ENCODE results near the gene NIPBL.

Gene NIPBL

GRCh38 chr5:37039824-37040223 lies 163.3 kb downstream of the NIPBL start:
- H3K36me3 Mint-ChIP-seq (ENCODE audit: low read depth) = peaks cover 40% of the 10 kb centered on the region
- H3K9me3 Mint-ChIP-seq = no peaks in the 10 kb centered on the region
- H3K4me1 Mint-ChIP-seq = peaks cover 5% of the 10 kb centered on the region
- H3K4me3 Mint-ChIP-seq = no peak overlapping the region
- TF ChIP-seq, protein P1, sequence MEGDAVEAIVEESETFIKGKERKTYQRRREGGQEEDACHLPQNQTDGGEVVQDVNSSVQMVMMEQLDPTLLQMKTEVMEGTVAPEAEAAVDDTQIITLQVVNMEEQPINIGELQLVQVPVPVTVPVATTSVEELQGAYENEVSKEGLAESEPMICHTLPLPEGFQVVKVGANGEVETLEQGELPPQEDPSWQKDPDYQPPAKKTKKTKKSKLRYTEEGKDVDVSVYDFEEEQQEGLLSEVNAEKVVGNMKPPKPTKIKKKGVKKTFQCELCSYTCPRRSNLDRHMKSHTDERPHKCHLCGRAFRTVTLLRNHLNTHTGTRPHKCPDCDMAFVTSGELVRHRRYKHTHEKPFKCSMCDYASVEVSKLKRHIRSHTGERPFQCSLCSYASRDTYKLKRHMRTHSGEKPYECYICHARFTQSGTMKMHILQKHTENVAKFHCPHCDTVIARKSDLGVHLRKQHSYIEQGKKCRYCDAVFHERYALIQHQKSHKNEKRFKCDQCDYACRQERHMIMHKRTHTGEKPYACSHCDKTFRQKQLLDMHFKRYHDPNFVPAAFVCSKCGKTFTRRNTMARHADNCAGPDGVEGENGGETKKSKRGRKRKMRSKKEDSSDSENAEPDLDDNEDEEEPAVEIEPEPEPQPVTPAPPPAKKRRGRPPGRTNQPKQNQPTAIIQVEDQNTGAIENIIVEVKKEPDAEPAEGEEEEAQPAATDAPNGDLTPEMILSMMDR (IDR thresholded peaks at IDR 0.05; ENCODE audit: unreplicated experiment in 3 of 3) = no peak
- H3K27ac Mint-ChIP-seq = no peak overlapping the region
- no peaks in the 10 kb centered on the region for H3K27me3 Mint-ChIP-seq (ENCODE audit: low read depth)

DNA sequence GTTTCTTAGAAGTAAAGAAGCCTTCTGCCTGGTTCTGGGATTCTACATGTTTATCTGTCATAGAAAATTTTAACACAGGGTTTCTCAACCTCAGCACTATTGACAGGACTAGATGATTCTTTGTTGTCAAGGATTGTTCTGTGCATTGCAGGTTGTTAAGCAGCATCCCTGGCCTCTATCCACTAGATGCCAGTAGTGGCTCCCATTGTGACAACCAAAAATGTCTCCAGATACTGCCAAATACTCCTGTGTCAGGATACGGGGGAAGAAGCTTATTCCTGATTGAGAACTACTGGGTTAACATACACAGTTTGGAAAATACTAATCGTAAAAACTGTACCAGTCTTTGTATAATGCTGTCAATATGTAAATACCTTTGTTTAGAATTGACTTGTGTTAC lies 167.1 kb downstream of the NIPBL start:
- TF ChIP-seq, protein P1 (IDR thresholded peaks at IDR 0.05; ENCODE audit: unreplicated experiment in 3 of 3) = no peak
- no peak overlapping the region for H3K4me3 Mint-ChIP-seq
- H3K27me3 Mint-ChIP-seq (ENCODE audit: low read depth) = no peaks in the 10 kb centered on the region
- H3K4me1 Mint-ChIP-seq = no peaks in the 10 kb centered on the region
- no peak overlapping the region for H3K27ac Mint-ChIP-seq
- H3K36me3 Mint-ChIP-seq (ENCODE audit: low read depth) = peaks cover 47% of the 10 kb centered on the region
- H3K9me3 Mint-ChIP-seq = no peaks in the 10 kb centered on the region

- Mint-ChIP-seq H3K4me3 (no peak overlapping the region), H3K27me3 (ENCODE audit: low read depth) (no peaks in the 10 kb centered on the region), H3K4me1 (no peaks in the 10 kb centered on the region), H3K9me3 (no peaks in the 10 kb centered on the region), H3K36me3 (ENCODE audit: low read depth) (peaks cover 51% of the 10 kb centered on the region), H3K27ac (no peak overlapping the region)
- TF ChIP-seq, protein P1 (IDR thresholded peaks at IDR 0.05; ENCODE audit: unreplicated experiment in 3 of 3) = no peak
These were observed 167.6 kb downstream of the NIPBL start for GRCh38 chr5:37044120-37044519.

- no peaks in the 10 kb centered on the region for H3K27me3 Mint-ChIP-seq (ENCODE audit: low read depth)
- peaks cover 59% of the 10 kb centered on the region for H3K36me3 Mint-ChIP-seq (ENCODE audit: low read depth)
- H3K4me3 Mint-ChIP-seq = no peak overlapping the region
- TF ChIP-seq, protein P1 (IDR thresholded peaks at IDR 0.05; ENCODE audit: unreplicated experiment in 3 of 3) = no peak
- no peaks in the 10 kb centered on the region for H3K4me1 Mint-ChIP-seq
- no peaks in the 10 kb centered on the region for H3K9me3 Mint-ChIP-seq
- H3K27ac Mint-ChIP-seq = no peak overlapping the region
These were observed 169.1 kb downstream of the NIPBL start for GRCh38 chr5:37045703-37046102.

DNA sequence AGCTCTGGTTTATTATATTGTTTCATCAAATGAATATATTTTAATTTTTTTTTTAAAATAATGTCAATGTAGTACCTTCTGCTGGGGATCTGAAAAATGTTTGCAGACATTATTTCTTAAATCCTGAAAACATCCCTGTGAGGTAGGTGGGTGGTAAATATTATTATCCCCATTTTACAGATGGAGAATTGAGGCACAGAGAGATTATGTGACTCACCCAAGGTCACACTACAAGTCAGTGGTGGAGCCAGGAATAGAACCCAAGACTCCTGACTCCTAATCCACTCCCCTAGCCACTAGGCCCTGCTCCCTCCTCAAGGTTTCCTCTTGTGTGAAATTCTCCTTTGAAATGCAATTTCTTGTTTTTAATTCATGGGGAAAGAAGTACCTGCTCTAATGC lies 171.4 kb downstream of the NIPBL start:
- no peaks in the 10 kb centered on the region for H3K4me1 Mint-ChIP-seq
- no peak overlapping the region for H3K4me3 Mint-ChIP-seq
- no peaks in the 10 kb centered on the region for H3K27me3 Mint-ChIP-seq (ENCODE audit: low read depth)
- no peaks in the 10 kb centered on the region for H3K9me3 Mint-ChIP-seq
- TF ChIP-seq, protein P1 (IDR thresholded peaks at IDR 0.05; ENCODE audit: unreplicated experiment in 3 of 3) = no peak
- peaks cover 66% of the 10 kb centered on the region for H3K36me3 Mint-ChIP-seq (ENCODE audit: low read depth)
- H3K27ac Mint-ChIP-seq = no peak overlapping the region

DNA sequence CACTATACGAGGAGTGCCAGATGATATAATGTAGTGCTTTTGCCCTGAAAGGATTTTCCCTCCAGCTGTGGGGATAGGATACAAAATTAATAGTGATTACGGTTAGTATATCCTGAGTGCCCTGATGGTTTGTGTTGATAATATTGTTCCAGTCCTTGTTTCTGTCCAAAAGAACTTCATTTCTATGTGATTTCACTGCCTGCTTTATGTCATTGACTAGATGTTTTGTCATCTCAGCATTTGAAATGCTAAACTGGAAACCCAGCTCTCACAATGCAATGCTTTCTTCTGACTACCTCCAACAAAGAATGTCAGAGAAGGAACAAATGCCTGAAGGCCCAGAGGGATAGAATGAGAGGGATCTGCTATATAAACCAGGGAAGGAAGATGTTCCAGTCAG lies 177.8 kb downstream of the NIPBL start:
- Mint-ChIP-seq H3K9me3 (no peaks in the 10 kb centered on the region), H3K4me1 (no peaks in the 10 kb centered on the region), H3K36me3 (ENCODE audit: low read depth) (peaks cover 70% of the 10 kb centered on the region), H3K4me3 (no peak overlapping the region), H3K27me3 (ENCODE audit: low read depth) (no peaks in the 10 kb centered on the region), H3K27ac (no peak overlapping the region)
- TF ChIP-seq, protein P1 (IDR thresholded peaks at IDR 0.05; ENCODE audit: unreplicated experiment in 3 of 3) = no peak

All from nephron (organoid).